DOHH2 (cell line): ENCODE measurements around the gene OR5H2.

ENCODE experiments used
- H3F3A ChIP-seq: fragments of 200-600 bp; sonication (generic), shearing (Covaris generic); 2 replicates; pipeline ENCODE4 v1.6.0; 2016; ENCODE audit warnings: antibody characterized with exemption, mild to moderate bottlenecking; ENCODE audit not compliant: control insufficient read depth, insufficient read depth
- H3K27ac ChIP-seq: fragments of 200-600 bp; sonication (generic); 2 replicates; pipeline ENCODE4 v1.5.1; 2014; ENCODE audit warnings: low read depth, mild to moderate bottlenecking, low read length, moderate library complexity
- H3K27me3 ChIP-seq: fragments of 200-600 bp; sonication (generic); 2 replicates; pipeline ENCODE4 v1.6.1; 2014; ENCODE audit warnings: mild to moderate bottlenecking, low read length, mixed read lengths; ENCODE audit not compliant: control insufficient read depth
- H3K36me3 ChIP-seq: fragments of 200-600 bp; sonication (generic); 2 replicates; pipeline ENCODE4 v1.6.1; 2014; ENCODE audit warnings: mild to moderate bottlenecking, low read length, moderate library complexity, mixed read lengths; ENCODE audit not compliant: control insufficient read depth
- H3K4me1 ChIP-seq: fragments of 200-600 bp; sonication (generic); 2 replicates; pipeline ENCODE4 v1.6.1; 2014; ENCODE audit warnings: mild to moderate bottlenecking, low read length, mixed read lengths; ENCODE audit not compliant: control insufficient read depth
- H3K4me2 ChIP-seq: fragments of 200-600 bp; sonication (generic); 2 replicates; pipeline ENCODE4 v1.6.0; 2014; ENCODE audit warnings: mild to moderate bottlenecking, low read length, moderate library complexity
- H3K4me3 ChIP-seq: fragments of 200-600 bp; sonication (generic); 2 replicates; pipeline ENCODE4 v1.5.1; 2014; ENCODE audit warnings: mild to moderate bottlenecking, low read length, mixed read lengths
- H3K79me2 ChIP-seq: fragments of 200-600 bp; sonication (generic); 2 replicates; pipeline ENCODE4 v1.6.1; 2014; ENCODE audit warnings: mild to moderate bottlenecking, low read length, mixed read lengths; ENCODE audit not compliant: control insufficient read depth
- H3K9me2 ChIP-seq: fragments of 200-600 bp; sonication (generic); replicated peaks from 2 replicates; pipeline ENCODE4 v1.6.1; 2014; ENCODE audit warnings: mild to moderate bottlenecking, low read length, mixed read lengths; ENCODE audit not compliant: control insufficient read depth
- H3K9me3 ChIP-seq: fragments of 200-600 bp; sonication (generic); 2 replicates; pipeline ENCODE4 v1.6.1; 2014; ENCODE audit warnings: antibody characterized with exemption, low read length, mixed read lengths; ENCODE audit not compliant: control insufficient read depth, insufficient read depth
- H4K20me1 ChIP-seq: fragments of 200-600 bp; sonication (generic); 2 replicates; pipeline ENCODE4 v1.6.0; 2014; ENCODE audit warnings: low read depth, mild to moderate bottlenecking, antibody characterized with exemption, low read length, moderate library complexity; ENCODE audit not compliant: control insufficient read depth, insufficient read depth
- CTCF ChIP-seq: fragments of 200-600 bp; sonication (generic); IDR thresholded peaks from one replicate; pipeline ENCODE4 v1.5.1; 2014; ENCODE audit warnings: antibody characterized with exemption, mild to moderate bottlenecking, low read depth, low read length; ENCODE audit not compliant: poor library complexity, severe bottlenecking
- EZH2phosphoT487 ChIP-seq: fragments of 200-600 bp; sonication (generic); IDR thresholded peaks from 2 replicates; pipeline ENCODE4 v1.6.1; 2017; ENCODE audit warnings: borderline replicate concordance, mild to moderate bottlenecking, antibody characterized with exemption, low read length, moderate library complexity, mixed read lengths

OR5H2 gene

DNA sequence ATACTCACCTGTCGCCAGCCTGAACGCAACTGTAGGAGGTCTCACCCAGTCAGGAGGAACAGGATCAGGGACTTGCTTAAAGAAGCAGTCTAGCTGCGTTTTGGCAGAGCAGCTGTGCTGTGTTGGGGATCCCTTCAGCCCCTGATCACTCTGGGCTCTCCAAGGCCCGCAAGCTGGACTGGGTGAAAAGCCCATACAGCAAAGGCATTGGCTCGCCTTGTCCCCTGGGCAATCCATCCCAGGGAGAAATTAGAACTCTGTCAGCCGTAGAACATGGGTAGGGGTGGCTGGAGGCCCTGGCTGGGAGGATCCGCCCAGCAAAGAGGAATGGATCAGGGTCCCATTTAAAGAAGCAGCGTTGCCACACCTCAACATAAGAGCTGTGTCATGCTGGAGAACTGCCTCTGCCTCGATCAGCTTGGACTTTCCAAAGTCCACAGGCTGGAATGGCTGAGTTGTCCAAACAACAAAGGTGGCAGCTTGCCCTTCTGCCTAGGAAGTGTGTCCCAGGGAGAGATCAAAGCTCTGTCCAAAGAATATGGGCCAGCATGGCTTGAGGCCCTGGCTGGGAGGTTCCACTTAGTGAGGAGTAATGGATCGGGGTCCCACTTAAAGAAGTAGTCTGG, 9.1 kb downstream of the OR5H2 start:
- H4K20me1 ChIP-seq: no peaks in the 10 kb centered on the region
- H3K9me2 ChIP-seq: no peaks in the 10 kb centered on the region
- H3K36me3 ChIP-seq: no peaks in the 10 kb centered on the region
- no peak overlapping the region for H3K4me2 ChIP-seq
- TF ChIP-seq CTCF (no peak), EZH2phosphoT487 (no peak)
- H3K79me2 ChIP-seq: no peaks in the 10 kb centered on the region
- H3K4me1 ChIP-seq: no peaks in the 10 kb centered on the region
- H3K9me3 ChIP-seq: no peaks in the 10 kb centered on the region
- no peak overlapping the region for H3K27ac ChIP-seq
- H3K27me3 ChIP-seq: no peaks in the 10 kb centered on the region
- H3K4me3 ChIP-seq: no peak overlapping the region
- no peaks in the 10 kb centered on the region for H3F3A ChIP-seq

GRCh38 chr3:98322101-98322500, 39.8 kb downstream of the OR5H2 start:
- H3K9me3 ChIP-seq: no peaks in the 10 kb centered on the region
- no peaks in the 10 kb centered on the region for H3F3A ChIP-seq
- no peaks in the 10 kb centered on the region for H3K79me2 ChIP-seq
- no peak overlapping the region for H3K4me2 ChIP-seq
- no peaks in the 10 kb centered on the region for H3K9me2 ChIP-seq
- no peaks in the 10 kb centered on the region for H4K20me1 ChIP-seq
- TF ChIP-seq EZH2phosphoT487 (no peak), CTCF (no peak)
- no peaks in the 10 kb centered on the region for H3K4me1 ChIP-seq
- H3K4me3 ChIP-seq: no peak overlapping the region
- H3K27me3 ChIP-seq: no peaks in the 10 kb centered on the region
- no peaks in the 10 kb centered on the region for H3K36me3 ChIP-seq
- H3K27ac ChIP-seq: no peak overlapping the region

DNA sequence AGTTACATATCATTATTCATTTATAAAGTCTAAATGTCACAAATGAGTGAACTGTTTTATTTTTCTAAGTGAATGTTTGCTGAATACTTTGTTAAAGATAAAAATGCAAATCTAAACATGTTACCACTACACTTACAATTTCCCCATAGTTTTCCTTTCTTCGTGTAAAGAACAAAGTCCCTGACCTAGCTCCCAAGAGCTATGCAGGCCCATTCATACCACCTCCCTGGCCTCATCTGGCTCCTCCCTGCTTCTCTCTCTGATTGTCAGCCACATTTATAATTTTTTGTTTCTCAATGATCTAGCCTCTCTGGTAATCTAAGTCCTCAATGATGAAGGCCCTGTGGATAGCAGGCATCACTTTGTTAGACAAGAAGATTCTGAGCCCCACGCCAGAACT, 40.4 kb downstream of the OR5H2 start:
- Histone ChIP-seq H3K4me3 (no peak overlapping the region), H3K27me3 (no peaks in the 10 kb centered on the region), H3K27ac (no peak overlapping the region), H3K36me3 (no peaks in the 10 kb centered on the region), H3K4me1 (no peaks in the 10 kb centered on the region), H3K9me3 (no peaks in the 10 kb centered on the region), H4K20me1 (no peaks in the 10 kb centered on the region), H3K9me2 (no peaks in the 10 kb centered on the region), H3F3A (no peaks in the 10 kb centered on the region), H3K79me2 (no peaks in the 10 kb centered on the region), H3K4me2 (no peak overlapping the region)
- no peak for TF ChIP-seq EZH2phosphoT487
- TF ChIP-seq CTCF: no peak

DNA sequence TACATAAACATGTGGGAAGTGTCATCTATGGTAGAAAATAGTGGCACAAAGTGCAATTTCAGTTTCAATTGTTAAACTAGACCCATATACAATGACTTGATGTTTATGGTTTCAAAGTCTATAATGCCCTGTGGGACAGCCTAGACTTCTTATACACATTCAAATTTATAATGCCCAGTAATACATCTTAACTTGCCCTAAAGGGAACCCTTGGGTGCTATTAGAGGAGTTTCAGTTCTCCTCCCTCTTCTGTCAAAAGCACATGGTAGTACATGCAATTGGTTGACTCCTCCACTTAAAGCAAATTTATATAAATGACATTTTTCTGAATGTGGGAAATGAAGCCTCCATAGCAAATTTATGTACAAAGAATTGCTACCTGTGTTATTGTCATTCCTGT, 41.1 kb downstream of the OR5H2 start:
- H3K27ac ChIP-seq: no peak overlapping the region
- H3K9me3 ChIP-seq: no peaks in the 10 kb centered on the region
- H3K9me2 ChIP-seq: no peaks in the 10 kb centered on the region
- H3K36me3 ChIP-seq: no peaks in the 10 kb centered on the region
- no peak overlapping the region for H3K4me2 ChIP-seq
- H3K79me2 ChIP-seq: no peaks in the 10 kb centered on the region
- no peaks in the 10 kb centered on the region for H3K27me3 ChIP-seq
- H3K4me3 ChIP-seq: no peak overlapping the region
- no peaks in the 10 kb centered on the region for H3K4me1 ChIP-seq
- no peaks in the 10 kb centered on the region for H4K20me1 ChIP-seq
- H3F3A ChIP-seq: no peaks in the 10 kb centered on the region
- TF ChIP-seq EZH2phosphoT487: no peak
- TF ChIP-seq CTCF: no peak
